ENCODE data around the gene CHAC1.

The CHAC1 gene

GRCh38 chr15:40991355-40991754, 38.1 kb downstream of the CHAC1 start:
- Mint-ChIP-seq H3K36me3 (ENCODE audit: low read depth) (peaks cover 68% of the 10 kb centered on the region), H3K27me3 (no peaks in the 10 kb centered on the region), H3K4me1 (ENCODE audit: low read depth) (peaks cover 28% of the 10 kb centered on the region), H3K9me3 (no peaks in the 10 kb centered on the region), H3K4me3 (peak overlapping the region; percentile 28), H3K27ac (peak overlapping the region; percentile 80)

- Mint-ChIP-seq H3K27ac (peak overlapping the region; percentile 16), H3K4me1 (ENCODE audit: low read depth) (peaks cover 28% of the 10 kb centered on the region), H3K9me3 (no peaks in the 10 kb centered on the region), H3K36me3 (ENCODE audit: low read depth) (peaks cover 70% of the 10 kb centered on the region), H3K4me3 (no peak overlapping the region), H3K27me3 (no peaks in the 10 kb centered on the region)
Measured at GRCh38 chr15:40992241-40992741, 39.0 kb downstream of the CHAC1 start.

DNA sequence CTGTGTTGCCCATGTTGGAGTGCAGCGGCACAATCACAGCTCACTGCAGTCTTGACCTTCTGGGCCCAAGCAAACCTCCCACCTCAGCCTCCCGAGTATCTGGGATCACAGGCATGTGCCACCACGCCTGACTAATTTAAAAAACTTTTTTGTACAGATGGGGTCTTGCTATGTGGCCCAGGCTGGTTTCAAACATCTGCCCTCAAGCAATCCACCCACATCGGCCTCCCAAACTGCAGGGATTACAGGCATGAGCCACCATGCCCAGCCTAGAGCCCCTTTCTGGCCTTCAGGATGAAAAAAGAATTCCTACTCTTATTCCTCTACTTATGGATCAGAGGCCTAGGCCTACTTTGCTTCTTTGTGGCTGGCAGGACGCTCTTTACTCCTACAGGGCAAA, 39.6 kb downstream of the CHAC1 start:
- no peaks in the 10 kb centered on the region for H3K27me3 Mint-ChIP-seq
- no peaks in the 10 kb centered on the region for H3K9me3 Mint-ChIP-seq
- peaks cover 28% of the 10 kb centered on the region for H3K4me1 Mint-ChIP-seq (ENCODE audit: low read depth)
- H3K27ac Mint-ChIP-seq, result no peak overlapping the region
- no peak overlapping the region for H3K4me3 Mint-ChIP-seq
- peaks cover 69% of the 10 kb centered on the region for H3K36me3 Mint-ChIP-seq (ENCODE audit: low read depth)

- H3K4me1 Mint-ChIP-seq (ENCODE audit: low read depth), result peaks cover 16% of the 10 kb centered on the region
- H3K36me3 Mint-ChIP-seq (ENCODE audit: low read depth), result peaks cover 67% of the 10 kb centered on the region
- H3K4me3 Mint-ChIP-seq, result no peak overlapping the region
- H3K27ac Mint-ChIP-seq, result no peak overlapping the region
- no peaks in the 10 kb centered on the region for H3K27me3 Mint-ChIP-seq
- H3K9me3 Mint-ChIP-seq, result no peaks in the 10 kb centered on the region
Measured at GRCh38 chr15:40995656-40996055, 42.4 kb downstream of the CHAC1 start.

GRCh38 chr15:40999190-40999589, 45.9 kb downstream of the CHAC1 start:
- peaks cover 63% of the 10 kb centered on the region for H3K36me3 Mint-ChIP-seq (ENCODE audit: low read depth)

GRCh38 chr15:41001524-41002214, 48.4 kb downstream of the CHAC1 start:
- H3K27ac Mint-ChIP-seq, result no peak overlapping the region
- peaks cover 69% of the 10 kb centered on the region for H3K36me3 Mint-ChIP-seq (ENCODE audit: low read depth)
- H3K4me3 Mint-ChIP-seq, result no peak overlapping the region
- H3K4me1 Mint-ChIP-seq (ENCODE audit: low read depth), result no peaks in the 10 kb centered on the region
- H3K9me3 Mint-ChIP-seq, result no peaks in the 10 kb centered on the region
- H3K27me3 Mint-ChIP-seq, result no peaks in the 10 kb centered on the region

More at GRCh38 chr15:40999190-40999589, 45.9 kb downstream of the CHAC1 start:
- Mint-ChIP-seq H3K4me1 (ENCODE audit: low read depth) (no peaks in the 10 kb centered on the region), H3K27me3 (no peaks in the 10 kb centered on the region), H3K4me3 (no peak overlapping the region), H3K27ac (no peak overlapping the region), H3K9me3 (no peaks in the 10 kb centered on the region)

DNA sequence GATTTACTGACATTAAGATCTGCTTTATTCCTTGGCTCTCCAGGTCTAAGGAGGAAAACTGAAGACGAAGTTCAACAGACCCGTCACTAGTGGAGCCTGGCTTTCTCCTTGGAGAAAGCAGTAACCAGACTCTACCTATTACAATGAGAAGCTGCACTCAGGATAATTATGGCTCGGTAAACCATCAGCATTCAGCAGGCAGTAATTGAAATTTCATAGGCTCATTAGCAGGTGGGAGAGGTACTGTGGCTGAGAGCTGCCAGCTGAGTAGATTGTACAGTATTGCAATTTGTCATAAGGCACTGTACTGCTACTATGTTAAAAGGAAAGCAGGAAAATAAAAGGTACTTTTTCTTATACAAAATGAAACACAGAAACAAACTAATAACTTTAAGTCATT, 51.2 kb downstream of the CHAC1 start:
- no peaks in the 10 kb centered on the region for H3K9me3 Mint-ChIP-seq
- H3K36me3 Mint-ChIP-seq (ENCODE audit: low read depth), result peaks cover 68% of the 10 kb centered on the region
- H3K4me3 Mint-ChIP-seq, result no peak overlapping the region
- H3K27ac Mint-ChIP-seq, result no peak overlapping the region
- no peaks in the 10 kb centered on the region for H3K4me1 Mint-ChIP-seq (ENCODE audit: low read depth)
- no peaks in the 10 kb centered on the region for H3K27me3 Mint-ChIP-seq
